NCI-H524 (cell line): ENCODE results near the gene KRTAP5-8.
"Not testable (repeated sequence)": the region's sequence is repeated elsewhere in the genome, so short reads cannot be mapped to it uniquely, and the experiment has no call there.

Experiments used
- DNase-seq, 2 experiments: peaks; one replicate each; lab custom pipeline; 2025; lab: John Stamatoyannopoulos, UW

KRTAP5-8 gene

GRCh38 chr11:71543866-71544265 lies 6.0 kb downstream of the KRTAP5-8 start:
- DNase-seq = no peak

GRCh38 chr11:71544525-71545214 lies 6.8 kb downstream of the KRTAP5-8 start:
- DNase-seq = no peak

GRCh38 chr11:71545405-71545966 lies 7.7 kb downstream of the KRTAP5-8 start:
- no peak for DNase-seq

GRCh38 chr11:71548120-71548519 lies 10.3 kb downstream of the KRTAP5-8 start, which contains the start of gene KRTAP5-9:
Gene KRTAP5-9 (plus strand): TSS chr11:71548420. CDS start chr11:71548658, 238 bp downstream.
- no peak for DNase-seq

GRCh38 chr11:71548716-71549151 lies 10.9 kb downstream of the KRTAP5-8 start:
- DNase-seq = no peak

- DNase-seq = no peak
These were observed 13.9 kb downstream of the KRTAP5-8 start for GRCh38 chr11:71551711-71552110.

GRCh38 chr11:71554996-71555395 lies 17.2 kb downstream of the KRTAP5-8 start:
- no peak for DNase-seq

- no peak for DNase-seq
These were observed 17.7 kb downstream of the KRTAP5-8 start for GRCh38 chr11:71555508-71555907.

GRCh38 chr11:71556018-71556417 lies 18.2 kb downstream of the KRTAP5-8 start:
- no peak for DNase-seq

GRCh38 chr11:71557257-71557656 lies 19.4 kb downstream of the KRTAP5-8 start:
- DNase-seq = no peak

- DNase-seq = no peak
These were observed 21.2 kb downstream of the KRTAP5-8 start for GRCh38 chr11:71558996-71559395.

- no peak for DNase-seq
These were observed 24.3 kb downstream of the KRTAP5-8 start for GRCh38 chr11:71562120-71562519.

GRCh38 chr11:71563406-71563805 lies 25.6 kb downstream of the KRTAP5-8 start:
- peak; percentile 30 to 51 for DNase-seq

GRCh38 chr11:71564430-71564829 lies 26.6 kb downstream of the KRTAP5-8 start:
- no peak for DNase-seq

- DNase-seq = no peak
These were observed 27.4 kb downstream of the KRTAP5-8 start, which contains the start of gene KRTAP5-10 for GRCh38 chr11:71565263-71565662. Gene KRTAP5-10 (plus strand): TSS chr11:71565563. CDS start chr11:71565588, 25 bp downstream.

GRCh38 chr11:71566081-71566620 lies 28.3 kb downstream of the KRTAP5-8 start:
- DNase-seq = no peak

- DNase-seq = not testable (repeated sequence)
These were observed 29.1 kb downstream of the KRTAP5-8 start for GRCh38 chr11:71566626-71567599.

- not testable (repeated sequence) for DNase-seq
These were observed 29.8 kb downstream of the KRTAP5-8 start for GRCh38 chr11:71567633-71568032.

- DNase-seq = no peak
These were observed 31.0 kb downstream of the KRTAP5-8 start for GRCh38 chr11:71568704-71569349.

- DNase-seq = not testable (repeated sequence)
These were observed 33.5 kb downstream of the KRTAP5-8 start for GRCh38 chr11:71571101-71571850.

GRCh38 chr11:71572811-71573210 lies 35.0 kb downstream of the KRTAP5-8 start:
- no peak for DNase-seq
